GM10266 (cell line): Measurements from ENCODE around the gene UFL1.

ENCODE experiments used
- DNase-seq: peaks from one replicate; pipeline ENCODE4 v3.0.0; 2012; ENCODE audit errors: extremely low spot score
- CTCF ChIP-seq: IDR thresholded peaks from 2 replicates; pipeline ENCODE4 v1.5.1; 2012; ENCODE audit warnings: mild to moderate bottlenecking, low read depth; ENCODE audit not compliant: control insufficient read depth, insufficient read depth; ENCODE audit errors: missing control alignments

The UFL1 gene

GRCh38 chr6:96570053-96570452 lies 48.4 kb downstream of the UFL1 start:
- DNase-seq = no peak
- TF ChIP-seq CTCF = no peak

GRCh38 chr6:96571551-96571950 lies 49.9 kb downstream of the UFL1 start:
- DNase-seq = no peak
- no peak for TF ChIP-seq CTCF

GRCh38 chr6:96575359-96575758 lies 53.8 kb downstream of the UFL1 start:
- no peak for DNase-seq
- TF ChIP-seq CTCF = no peak

- TF ChIP-seq CTCF = no peak
- no peak for DNase-seq
Observed at GRCh38 chr6:96576221-96576620, 54.6 kb downstream of the UFL1 start.

GRCh38 chr6:96582021-96582420 lies 60.4 kb downstream of the UFL1 start:
- no peak for DNase-seq
- no peak for TF ChIP-seq CTCF

GRCh38 chr6:96582436-96582835 lies 60.8 kb downstream of the UFL1 start:
- no peak for DNase-seq
- TF ChIP-seq CTCF = no peak

GRCh38 chr6:96604420-96604819 lies 82.8 kb downstream of the UFL1 start:
- DNase-seq = no peak
- TF ChIP-seq CTCF = no peak
